ENCODE measurements around the gene NAA38. TPM values are rescaled to one million over a fixed set of nuclear protein-coding genes. Genes with fewer than 3 reads are reported as not detected.

Gene NAA38
- total and polyA plus RNA-seq, 5 experiments from 2014 or later, result 16.0 to 169 (median 125) TPM

GRCh38 chr17:7849751-7850504 lies 7.4 kb downstream of the NAA38 start:
- DNase-seq, result peak in 1 of 10 donors; percentile 24
- Mint-ChIP-seq H3K27ac (peak overlapping the region in 9 of 10 donors; percentile 13 to 96 (median 75)), H3K4me1 (peaks cover 13 to 35% (median 24%) of the 10 kb centered on the region in 4 donors), H3K9me3 (no peaks in the 10 kb centered on the region), H3K36me3 (peaks cover 0 to 34% (median 1%) of the 10 kb centered on the region in 3 donors), H3K27me3 (no peaks in the 10 kb centered on the region), H3K4me3 (peak overlapping the region in 2 of 10 donors; percentile 7 to 14)
- POLR2A ChIA-PET, result interaction anchor here (1.0 to 5.8 kb wide), 6 partner anchors 8 to 16 kb away, joined by 3 to 96 read pairs (median 8); partner anchors contain the start of gene KDM6B
- no peak for ATAC-seq

GRCh38 chr17:7849130-7849750 lies 8.1 kb downstream of the NAA38 start:
- Mint-ChIP-seq H3K36me3 (peaks cover 0 to 34% (median 1%) of the 10 kb centered on the region in 3 donors), H3K9me3 (no peaks in the 10 kb centered on the region), H3K27me3 (no peaks in the 10 kb centered on the region), H3K4me1 (peaks cover 14 to 38% (median 26%) of the 10 kb centered on the region in 4 donors), H3K27ac (peak overlapping the region in 4 of 10 donors; percentile 56 to 88 (median 68)), H3K4me3 (no peak overlapping the region)
- ATAC-seq (no peak), DNase-seq (no peak)
- POLR2A ChIA-PET, result interaction anchor here (1.0 to 5.8 kb wide), 3 partner anchors 8 to 15 kb away, joined by 3 to 96 read pairs (median 4); partner anchors contain the start of gene KDM6B

GRCh38 chr17:7848739-7849129 lies 8.6 kb downstream of the NAA38 start:
- Mint-ChIP-seq H3K4me1 (peaks cover 18 to 36% (median 30%) of the 10 kb centered on the region in 4 donors), H3K27me3 (no peaks in the 10 kb centered on the region), H3K4me3 (no peak overlapping the region), H3K27ac (peak overlapping the region in 1 of 10 donors; percentile 29), H3K36me3 (peaks cover 0 to 32% (median 1%) of the 10 kb centered on the region in 3 donors), H3K9me3 (no peaks in the 10 kb centered on the region)
- ATAC-seq (no peak), DNase-seq (no peak)
- POLR2A ChIA-PET, result interaction anchor here (1.0 to 5.8 kb wide), 3 partner anchors 8 to 15 kb away, joined by 3 to 96 read pairs (median 4); partner anchors contain the start of gene KDM6B

GRCh38 chr17:7848131-7848579 lies 9.2 kb downstream of the NAA38 start:
- peak overlapping the region in 2 of 10 donors; percentile 14 to 18 for H3K4me3 Mint-ChIP-seq
- peak overlapping the region in 5 of 10 donors; percentile 24 to 84 (median 71) for H3K27ac Mint-ChIP-seq
- peaks cover 22 to 37% (median 33%) of the 10 kb centered on the region in 4 donors for H3K4me1 Mint-ChIP-seq
- POLR2A ChIA-PET, result interaction anchor here (7.2 kb wide), 1 partner anchor 14 kb away, joined by 116 read pairs; the partner anchor contains the start of gene KDM6B
- peaks cover 0 to 30% (median 1%) of the 10 kb centered on the region in 3 donors for H3K36me3 Mint-ChIP-seq
- ATAC-seq (no peak), DNase-seq (peak in 1 of 10 donors; percentile 47)
- no peaks in the 10 kb centered on the region for H3K9me3 Mint-ChIP-seq
- H3K27me3 Mint-ChIP-seq, result no peaks in the 10 kb centered on the region

GRCh38 chr17:7846765-7847661 lies 10.3 kb downstream of the NAA38 start:
- DNase-seq (peak in 2 of 10 donors; percentile 21 to 50), ATAC-seq (no peak)
- Mint-ChIP-seq H3K27ac (peak overlapping the region in 6 of 10 donors; percentile 58 to 92 (median 76)), H3K9me3 (no peaks in the 10 kb centered on the region), H3K27me3 (peaks cover 0 to 4% (median 0%) of the 10 kb centered on the region in 5 donors), H3K4me3 (peak overlapping the region in 4 of 10 donors; percentile 28 to 57 (median 32)), H3K4me1 (peaks cover 32 to 44% (median 38%) of the 10 kb centered on the region in 4 donors), H3K36me3 (peaks cover 0 to 28% (median 1%) of the 10 kb centered on the region in 3 donors)
- POLR2A ChIA-PET, result interaction anchor here (6.9 to 7.2 kb wide), 2 partner anchors 9 to 12 kb away, joined by 54 to 116 read pairs; partner anchors contain the start of genes CYB5D1, KDM6B, NAA38 and TMEM88

GRCh38 chr17:7846063-7846735 lies 11.2 kb downstream of the NAA38 start:
- Mint-ChIP-seq H3K4me3 (peak overlapping the region in 8 of 10 donors; percentile 26 to 57 (median 44)), H3K9me3 (no peaks in the 10 kb centered on the region), H3K4me1 (peaks cover 29 to 42% (median 35%) of the 10 kb centered on the region in 4 donors), H3K27ac (peak overlapping the region in 7 of 10 donors; percentile 67 to 99 (median 85)), H3K36me3 (peaks cover 0 to 28% (median 1%) of the 10 kb centered on the region in 3 donors), H3K27me3 (peaks cover 0 to 6% (median 0%) of the 10 kb centered on the region in 5 donors)
- DNase-seq (peak in 1 of 10 donors; percentile 53), ATAC-seq (no peak)
- POLR2A ChIA-PET, result interaction anchor here (0.6 to 7.2 kb wide), 7 partner anchors 8 to 375 kb away, joined by 3 to 116 read pairs (median 6); partner anchors contain the start of genes CYB5D1, KDM6B, NAA38 and RNF227

- peaks cover 0 to 6% (median 0%) of the 10 kb centered on the region in 5 donors for H3K27me3 Mint-ChIP-seq
- peaks cover 30 to 42% (median 36%) of the 10 kb centered on the region in 4 donors for H3K4me1 Mint-ChIP-seq
- peak overlapping the region; percentile 88 to 100 (median 96) for H3K4me3 Mint-ChIP-seq
- H3K27ac Mint-ChIP-seq, result peak overlapping the region in 9 of 10 donors; percentile 95 to 100 (median 99)
- H3K36me3 Mint-ChIP-seq, result peaks cover 0 to 33% (median 1%) of the 10 kb centered on the region in 3 donors
- ATAC-seq, result no peak
- POLR2A ChIA-PET, result interaction anchor here (0.6 to 7.2 kb wide), 11 partner anchors 8 to 376 kb away, joined by 3 to 116 read pairs (median 4); partner anchors contain the start of genes CYB5D1, KDM6B, NAA38 and RNF227
- DNase-seq, result peak in 1 of 10 donors; percentile 60
- H3K9me3 Mint-ChIP-seq, result no peaks in the 10 kb centered on the region
Measured at GRCh38 chr17:7845359-7846062, 11.8 kb downstream of the NAA38 start.

- Mint-ChIP-seq H3K4me1 (peaks cover 34 to 52% (median 40%) of the 10 kb centered on the region in 4 donors), H3K36me3 (peaks cover 0 to 31% (median 0%) of the 10 kb centered on the region in 3 donors), H3K27me3 (peaks cover 0 to 6% (median 0%) of the 10 kb centered on the region in 5 donors), H3K4me3 (peak overlapping the region; percentile 88 to 100 (median 96)), H3K9me3 (no peaks in the 10 kb centered on the region), H3K27ac (peak overlapping the region; percentile 94 to 100 (median 98))
- peak; percentile 62 to 89 (median 78) for DNase-seq
- ATAC-seq, result peak; percentile 20 to 32
- POLR2A ChIA-PET, result interaction anchor here (0.8 to 7.2 kb wide), 9 partner anchors 9 to 329 kb away, joined by 3 to 116 read pairs (median 4); partner anchors contain the start of genes CYB5D1, KDM6B, NAA38 and RNF227
Measured at GRCh38 chr17:7844292-7845154, 12.8 kb downstream of the NAA38 start.

- ATAC-seq (peak; percentile 12 to 29), DNase-seq (peak; percentile 87 to 96 (median 92))
- peaks cover 0 to 31% (median 0%) of the 10 kb centered on the region in 3 donors for H3K36me3 Mint-ChIP-seq
- peaks cover 0 to 6% (median 0%) of the 10 kb centered on the region in 5 donors for H3K27me3 Mint-ChIP-seq
- POLR2A ChIA-PET, result interaction anchor here (1.0 to 7.2 kb wide), 4 partner anchors 8 to 330 kb away, joined by 4 to 116 read pairs (median 38); partner anchors contain the start of genes CYB5D1, KDM6B, NAA38 and TMEM88
- peaks cover 42 to 60% (median 48%) of the 10 kb centered on the region in 4 donors for H3K4me1 Mint-ChIP-seq
- peak overlapping the region; percentile 94 to 100 (median 98) for H3K27ac Mint-ChIP-seq
- H3K9me3 Mint-ChIP-seq, result no peaks in the 10 kb centered on the region
- H3K4me3 Mint-ChIP-seq, result peak overlapping the region; percentile 88 to 100 (median 96)
Measured at GRCh38 chr17:7843536-7844291, 13.6 kb downstream of the NAA38 start.
